Colon (tissue), 2 donors: Measurements from ENCODE around the gene DOCK1.
"Not testable (repeated sequence)": the region's sequence is repeated elsewhere in the genome, so short reads cannot be mapped to it uniquely, and the experiment has no call there.

Experiments
- FAIRE-seq: peaks from 2 replicates; lab custom pipeline; 2012; peaks lifted over from hg19 to GRCh38; lab: Jason Lieb, UNC
- donor health status: control.
- donor health status: control.

DOCK1 gene

DNA sequence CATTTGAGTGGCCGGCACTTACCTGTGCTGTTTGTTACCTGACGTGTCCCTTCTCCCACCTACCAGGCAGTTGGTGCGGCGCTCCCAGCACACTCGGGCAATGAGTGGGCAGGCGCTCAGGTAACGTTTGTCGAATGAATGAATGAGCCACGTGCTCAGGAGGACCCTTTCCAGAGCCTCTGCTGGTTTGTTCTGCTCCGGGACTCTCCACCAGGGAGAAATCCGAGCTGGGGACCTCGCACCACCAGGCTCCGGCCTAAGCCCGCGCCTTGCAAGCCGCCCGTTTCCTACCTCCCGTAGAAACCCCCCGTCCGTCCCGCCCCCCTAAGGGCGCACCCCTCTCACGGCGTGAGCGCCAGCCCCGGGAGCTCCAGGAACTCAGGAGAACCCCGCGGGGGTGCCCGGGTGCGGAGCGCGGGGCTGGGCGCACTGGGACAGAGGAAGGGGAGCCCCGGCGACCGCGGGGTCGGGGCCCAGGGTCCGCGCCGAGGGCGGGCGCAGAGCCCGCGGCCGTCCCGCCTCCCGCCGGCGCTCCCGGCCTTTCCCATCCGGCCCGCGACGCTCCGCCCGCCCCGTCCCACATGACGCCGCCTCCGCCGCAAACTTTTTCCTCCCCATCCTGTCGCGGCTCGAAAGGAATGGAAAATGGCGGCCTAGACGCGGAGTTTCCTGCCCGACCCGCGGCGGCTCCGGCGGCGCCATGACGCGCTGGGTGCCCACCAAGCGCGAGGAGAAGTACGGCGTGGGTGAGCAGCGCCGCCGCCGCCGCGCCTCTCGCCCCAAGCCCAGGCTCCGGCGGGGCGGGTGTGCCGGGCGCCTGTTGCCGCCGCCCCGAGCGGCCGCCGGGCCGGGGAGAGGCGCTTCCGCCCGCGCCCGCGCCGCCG, at the start of gene DOCK1:
Gene DOCK1, plus strand, starts transcription at position 611 of the 884 bp plus-strand sequence. Its CDS starts 90 bp downstream, at position 701.
- no peak for FAIRE-seq

DNA sequence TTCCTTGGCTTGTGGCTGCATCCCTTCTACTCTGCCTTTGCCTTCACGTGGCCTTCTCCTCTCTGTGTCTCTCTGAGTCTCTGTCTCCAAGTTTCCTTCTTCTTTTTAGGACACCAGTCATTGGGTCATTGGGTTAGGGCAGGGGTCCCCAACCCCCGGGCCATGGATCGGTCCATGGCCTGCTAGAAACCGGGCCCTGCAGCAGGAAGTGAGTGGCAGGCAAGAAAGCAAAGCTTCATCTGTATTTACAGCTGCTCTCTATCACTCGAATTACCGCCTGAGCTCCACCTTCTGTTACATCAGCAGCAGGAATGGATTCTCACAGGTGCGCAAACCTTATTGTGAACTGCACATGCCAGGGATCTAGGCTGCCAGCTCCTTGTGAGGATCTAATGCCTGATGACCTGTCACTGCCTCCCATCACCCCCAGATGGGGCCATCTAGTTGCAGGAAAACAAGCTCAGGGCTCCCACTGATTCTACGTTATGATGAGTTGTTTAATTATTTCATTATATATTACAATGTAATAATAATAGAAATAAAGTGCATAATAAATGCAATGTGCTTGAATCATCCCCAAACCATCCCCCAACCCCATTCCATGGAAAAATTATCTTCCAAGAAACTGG, 47.9 kb upstream of the DOCK1 start:
- no peak for FAIRE-seq

DNA sequence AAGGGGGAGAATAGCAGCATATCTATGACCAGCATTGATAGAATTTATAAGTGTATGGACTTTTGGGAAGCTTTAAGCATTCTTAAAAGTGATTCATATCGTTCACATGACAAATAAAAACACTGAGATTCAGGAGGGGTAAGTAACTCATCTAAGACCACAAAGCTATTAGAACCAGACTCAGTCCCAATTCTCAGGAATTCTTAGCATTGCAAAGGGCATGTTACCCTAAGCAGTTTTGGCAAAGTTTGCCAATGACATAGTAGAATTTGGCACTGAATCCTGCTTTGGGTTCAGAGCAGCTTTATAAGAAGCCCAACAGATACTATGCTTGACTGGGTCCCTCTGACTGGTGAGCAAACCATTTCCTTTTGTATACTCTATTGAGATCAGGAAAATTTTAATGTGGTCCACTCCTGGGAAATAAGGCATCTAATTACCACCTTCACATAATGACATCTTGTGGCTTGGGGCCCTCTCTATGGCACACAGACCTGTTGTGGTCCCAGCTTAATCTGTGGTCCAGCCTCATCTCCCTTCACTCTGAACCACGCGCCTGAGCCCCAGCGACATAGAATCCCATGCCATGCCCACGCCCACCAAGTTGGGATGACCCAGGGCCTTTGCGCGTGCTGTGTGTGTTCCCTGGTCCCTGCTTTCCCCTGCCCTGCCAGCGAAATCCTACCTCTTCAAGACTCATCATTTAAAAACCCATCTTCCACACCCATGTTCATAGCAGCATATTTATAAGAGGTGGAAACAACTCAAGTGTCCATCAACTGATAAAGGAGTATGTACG, 37.5 kb upstream of the DOCK1 start:
- FAIRE-seq, result no peak

DNA sequence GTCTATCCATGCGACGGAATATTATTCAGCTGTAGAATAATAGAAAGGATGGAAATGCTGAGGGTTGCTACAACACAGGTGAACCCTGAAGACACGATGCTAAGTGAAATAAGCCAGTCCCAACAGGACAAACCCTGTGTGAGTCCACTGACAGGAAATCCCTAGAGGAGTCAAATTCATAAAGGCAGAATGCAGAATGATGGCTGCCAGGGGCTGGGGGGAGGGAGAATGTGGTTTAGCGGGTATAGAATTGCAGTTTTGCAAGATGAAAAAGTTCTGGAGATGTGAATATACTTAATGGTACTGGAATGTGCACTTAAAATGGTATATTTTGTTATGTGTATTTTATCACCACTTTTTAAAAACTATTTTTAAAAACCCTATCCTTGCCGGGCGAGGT, 36.9 kb upstream of the DOCK1 start:
- FAIRE-seq, result no peak

DNA sequence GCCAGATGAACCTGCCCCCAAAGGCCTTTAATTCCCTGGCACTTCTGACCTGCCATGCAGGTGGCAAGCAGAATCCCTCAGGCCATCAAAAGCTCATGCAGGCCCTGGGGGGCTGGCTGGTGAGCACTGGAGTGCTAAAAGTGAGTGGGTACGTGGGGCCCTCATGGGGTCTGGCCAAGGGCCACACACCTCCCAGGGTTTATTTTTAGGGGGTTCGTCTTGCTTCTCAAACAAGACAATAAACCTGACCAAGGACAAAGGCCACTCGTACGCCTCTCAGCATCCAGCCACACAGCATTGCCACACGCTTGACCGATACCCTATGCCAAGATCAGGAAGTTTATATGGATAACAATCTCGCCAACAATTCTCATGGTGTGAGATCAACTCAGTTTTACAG, 33.1 kb upstream of the DOCK1 start:
- no peak for FAIRE-seq

DNA sequence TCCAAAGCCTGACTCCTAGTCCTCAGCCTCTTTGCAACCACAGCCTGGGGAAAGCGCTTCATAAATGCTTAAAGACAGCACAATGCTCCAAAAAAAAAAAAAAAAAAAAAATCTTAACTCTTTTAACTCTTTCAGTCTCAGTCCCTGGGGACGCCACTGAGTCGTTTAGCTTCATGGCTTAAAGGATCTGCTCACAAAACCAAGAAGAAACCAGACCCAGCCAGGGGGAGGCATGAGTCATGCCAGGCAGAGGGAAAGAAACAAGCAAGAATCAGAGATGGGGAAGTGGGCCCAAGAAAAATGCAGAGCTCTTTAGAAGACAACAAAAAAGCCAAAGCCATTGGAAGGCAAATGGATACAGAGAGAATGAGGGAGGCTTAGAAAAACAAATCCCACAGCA, 32.5 kb upstream of the DOCK1 start:
- no peak for FAIRE-seq

DNA sequence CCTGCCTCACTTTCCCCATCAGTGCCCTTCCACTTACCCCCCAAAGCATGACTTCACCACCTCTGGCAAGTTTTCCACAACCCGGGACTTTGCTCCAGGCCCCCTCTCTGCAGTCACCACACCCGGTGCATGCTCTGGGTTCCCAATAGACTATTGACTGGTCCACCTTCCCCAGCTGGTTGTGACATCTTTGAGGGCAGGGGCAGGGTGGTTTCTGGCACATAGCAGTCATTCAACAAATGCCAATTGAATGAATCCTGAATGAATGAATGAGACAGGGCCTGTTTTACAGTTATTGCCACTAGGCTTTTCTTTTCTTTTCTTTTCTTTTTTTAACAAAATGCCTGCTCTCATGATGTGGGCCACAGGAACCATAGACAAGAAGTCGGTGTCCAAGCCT, 28.8 kb upstream of the DOCK1 start:
- no peak for FAIRE-seq

DNA sequence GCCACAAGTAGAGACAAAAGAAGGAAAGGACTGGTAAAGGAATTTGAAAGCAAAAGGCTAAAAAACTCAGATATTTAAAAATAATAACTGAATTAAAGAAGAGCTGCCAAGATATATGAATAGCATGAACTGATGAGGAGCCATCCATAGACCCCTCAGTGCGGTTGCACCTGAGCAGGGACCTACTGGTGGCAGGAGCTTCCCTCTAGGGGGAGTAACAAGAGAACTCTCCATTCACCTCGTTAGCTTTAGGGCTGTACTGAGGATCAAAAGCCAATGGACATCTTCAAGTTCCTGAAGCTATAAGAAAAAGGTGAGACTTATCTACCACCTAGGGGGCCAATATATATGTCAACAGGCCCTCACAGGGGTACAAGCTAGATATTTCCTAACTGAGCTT, 27.8 kb upstream of the DOCK1 start:
- no peak for FAIRE-seq

DNA sequence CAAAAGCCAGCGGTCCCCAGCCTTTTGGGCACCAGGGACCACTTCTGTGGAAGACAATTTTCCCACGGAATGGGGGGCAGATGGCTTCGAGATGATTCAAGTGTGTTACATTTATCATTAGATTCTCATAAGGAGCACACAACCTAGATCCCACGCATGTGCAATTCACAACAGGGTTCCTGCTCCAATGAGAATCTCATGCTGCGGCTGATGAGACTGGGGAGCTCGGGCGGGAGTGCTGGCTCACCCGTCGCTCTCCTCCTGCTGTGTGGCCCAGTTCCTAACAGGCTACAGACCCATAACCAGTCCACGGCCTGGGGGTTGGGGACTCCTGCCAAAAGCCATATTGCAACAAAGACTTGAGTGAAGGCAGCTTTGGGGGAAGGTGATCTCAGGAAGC, 26.6 kb upstream of the DOCK1 start:
- no peak for FAIRE-seq

DNA sequence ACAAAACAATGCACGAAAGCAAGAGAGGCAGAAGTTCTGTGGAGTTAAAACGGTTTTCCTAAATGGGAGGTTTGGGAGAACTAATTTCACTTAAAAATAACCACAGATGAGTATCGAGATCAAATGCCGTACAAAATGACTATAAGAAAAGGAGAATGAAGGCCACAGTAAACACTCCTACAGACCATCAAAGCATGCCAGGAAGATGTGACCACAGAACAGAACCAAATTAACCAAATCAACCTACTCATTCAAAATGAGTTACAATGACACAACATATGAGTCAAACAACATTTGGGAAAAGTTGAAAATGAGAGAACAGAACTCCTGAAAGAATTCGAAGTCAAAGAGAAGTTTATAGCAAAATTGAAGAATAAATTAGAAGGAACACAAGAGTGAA, 24.3 kb upstream of the DOCK1 start:
- FAIRE-seq, result no peak

DNA sequence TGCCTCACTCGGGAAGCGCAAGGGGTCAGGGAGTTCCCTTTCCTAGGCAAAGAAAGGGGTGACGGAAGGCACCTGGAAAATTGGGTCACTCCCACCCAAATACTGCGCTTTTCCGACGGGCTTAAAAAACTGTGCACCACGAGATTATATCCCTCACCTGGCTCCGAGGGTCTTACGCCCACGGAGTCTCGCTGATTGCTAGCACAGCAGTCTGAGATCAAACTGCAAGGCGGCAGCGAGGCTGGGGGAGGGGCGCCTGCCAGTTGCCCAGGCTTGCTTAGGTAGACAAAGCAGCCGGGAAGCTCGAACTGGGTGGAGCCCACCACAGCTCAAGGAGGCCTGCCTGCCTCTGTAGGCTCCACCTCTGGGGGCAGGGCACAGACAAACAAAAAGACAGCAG, 23.2 kb upstream of the DOCK1 start:
- FAIRE-seq, result not testable (repeated sequence)

DNA sequence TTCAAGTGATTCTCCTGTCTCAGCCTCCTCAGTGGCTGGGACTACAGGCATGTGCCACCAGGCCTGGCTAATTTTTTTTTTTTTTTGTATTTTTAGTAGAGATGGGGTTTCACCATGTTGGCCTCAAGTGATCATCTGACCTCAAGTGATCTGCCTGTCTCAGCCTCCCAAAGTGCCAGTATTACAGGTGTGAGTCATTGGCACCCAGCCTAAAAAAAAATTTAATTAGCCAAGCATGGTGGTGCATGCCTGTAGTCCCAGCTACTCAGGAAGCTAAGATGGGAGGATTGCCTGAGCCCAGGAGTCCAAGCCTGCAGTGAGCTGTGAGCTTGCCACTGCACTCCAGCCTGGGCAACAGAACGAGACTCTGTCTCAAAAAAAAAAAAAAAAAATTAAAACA, 16.8 kb upstream of the DOCK1 start:
- not testable (repeated sequence) for FAIRE-seq

DNA sequence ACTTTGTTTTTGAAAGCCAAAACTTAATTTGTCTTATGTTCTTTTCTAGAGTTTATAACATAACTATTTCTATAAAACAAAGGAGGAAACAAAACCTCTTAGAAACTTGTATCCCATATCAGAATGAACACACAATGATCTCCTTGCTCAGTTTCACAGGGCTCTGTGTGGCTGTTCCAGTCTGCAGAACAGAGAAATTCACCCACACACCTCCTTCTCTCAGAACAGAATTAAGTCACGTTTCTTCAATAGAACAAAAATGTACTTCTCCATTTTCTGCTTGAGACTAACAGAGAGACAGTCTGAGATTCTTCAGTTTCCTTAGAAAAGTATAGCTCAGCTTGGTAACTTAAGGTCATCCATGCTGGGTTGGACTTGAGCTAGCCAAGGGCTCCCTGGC, 15.8 kb upstream of the DOCK1 start:
- no peak for FAIRE-seq

DNA sequence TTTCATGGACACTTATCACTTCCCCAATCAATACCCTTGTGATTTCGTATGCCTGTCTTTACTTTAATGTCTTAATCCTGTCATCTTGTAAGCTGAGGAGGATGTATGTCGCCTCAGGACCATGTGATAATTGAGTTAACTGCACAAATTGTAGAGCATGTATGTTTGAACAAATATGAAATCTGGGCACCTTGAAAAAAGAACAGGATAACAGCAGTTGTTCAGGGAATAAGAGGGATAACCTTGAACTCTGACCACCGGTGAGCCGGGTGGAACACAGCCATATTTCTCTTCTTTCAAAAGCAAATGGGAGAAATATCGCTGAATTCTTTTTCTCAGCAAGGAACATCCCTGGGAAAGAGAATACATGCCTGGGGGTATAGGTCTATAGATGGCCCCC, 14.4 kb upstream of the DOCK1 start:
- not testable (repeated sequence) for FAIRE-seq

DNA sequence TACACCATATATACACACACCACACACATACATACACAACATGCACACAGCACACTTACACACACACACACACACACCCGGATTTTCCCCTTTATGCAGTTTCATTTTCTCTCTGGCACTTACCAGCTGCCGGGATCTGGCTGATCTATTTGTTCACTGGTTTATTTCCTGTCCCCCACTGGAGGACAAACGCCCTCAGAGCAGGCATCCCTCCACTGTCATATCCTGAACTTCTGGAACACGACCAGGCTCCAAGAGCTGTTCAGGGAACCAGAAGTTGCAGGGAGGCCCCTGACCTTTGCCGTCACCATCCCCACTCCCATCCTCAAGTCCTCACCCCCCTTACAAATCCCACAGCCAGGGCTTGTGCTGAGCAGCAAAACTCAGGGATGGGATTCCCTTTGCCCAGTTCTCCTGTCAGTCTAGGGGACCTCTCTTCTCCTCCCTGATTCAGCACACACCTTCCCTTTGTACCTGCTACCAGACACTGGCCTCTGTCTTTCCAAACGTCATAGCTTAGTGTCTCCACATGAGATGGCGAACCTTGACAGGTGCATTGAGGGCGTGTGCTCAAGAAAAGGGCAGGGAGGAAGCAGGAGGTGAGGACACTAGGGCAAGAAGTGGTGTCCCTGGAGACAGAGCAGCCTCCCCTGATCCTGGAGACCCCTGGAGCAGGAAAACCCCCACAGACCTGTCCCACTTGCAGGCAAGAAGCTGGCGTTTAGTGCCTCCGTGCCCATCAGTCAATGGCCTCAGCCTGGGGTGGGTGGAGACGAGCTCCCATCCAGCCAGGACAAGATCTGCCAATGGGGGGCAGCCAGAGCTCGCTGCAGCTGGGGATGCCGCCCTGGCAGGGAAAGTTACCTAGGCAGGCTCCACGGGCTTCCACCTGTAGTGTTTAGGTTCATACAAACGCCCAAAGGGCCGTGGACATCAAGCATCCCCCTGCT, 12.7 kb upstream of the DOCK1 start:
- no peak for FAIRE-seq

DNA sequence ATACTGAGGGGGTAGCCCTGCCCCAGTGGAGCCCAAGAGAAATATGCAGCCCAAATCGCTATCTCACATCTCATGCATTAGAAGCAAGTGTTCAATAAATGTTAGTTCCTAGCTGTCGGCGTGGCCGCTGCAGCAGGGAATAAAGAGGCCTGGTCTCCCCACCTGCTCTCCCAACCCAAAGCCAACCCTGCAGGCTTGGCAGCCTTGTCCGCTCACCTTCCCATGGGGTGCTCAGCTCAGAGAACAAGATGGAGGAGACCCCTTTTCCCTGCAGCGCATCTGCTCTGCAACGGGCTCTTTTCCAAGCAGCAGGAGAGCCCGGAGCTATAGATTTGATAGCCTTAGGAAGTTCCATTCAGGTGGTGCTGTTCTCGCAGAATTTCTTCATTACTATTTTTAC, 12.0 kb upstream of the DOCK1 start:
- FAIRE-seq, result no peak

DNA sequence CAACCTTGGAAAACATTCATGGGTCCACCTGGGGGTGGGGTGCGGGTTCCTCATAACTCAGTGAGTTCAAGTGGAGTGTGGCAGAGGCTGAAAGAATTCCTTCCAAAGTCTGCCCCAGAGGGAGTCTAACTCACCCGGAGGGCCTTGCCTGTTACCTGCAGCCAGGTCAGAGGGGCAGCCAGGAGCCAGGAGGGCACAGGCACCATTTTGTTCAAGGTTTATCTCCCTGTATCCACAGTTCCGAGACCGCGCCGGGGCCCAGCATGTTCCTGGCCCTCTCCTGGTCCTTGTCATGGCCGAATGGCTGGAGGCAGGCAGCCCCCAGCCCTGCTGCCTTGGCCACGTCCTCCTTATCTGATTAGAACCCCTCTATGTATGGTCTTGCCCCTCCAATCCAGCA, 11.4 kb upstream of the DOCK1 start:
- no peak for FAIRE-seq

DNA sequence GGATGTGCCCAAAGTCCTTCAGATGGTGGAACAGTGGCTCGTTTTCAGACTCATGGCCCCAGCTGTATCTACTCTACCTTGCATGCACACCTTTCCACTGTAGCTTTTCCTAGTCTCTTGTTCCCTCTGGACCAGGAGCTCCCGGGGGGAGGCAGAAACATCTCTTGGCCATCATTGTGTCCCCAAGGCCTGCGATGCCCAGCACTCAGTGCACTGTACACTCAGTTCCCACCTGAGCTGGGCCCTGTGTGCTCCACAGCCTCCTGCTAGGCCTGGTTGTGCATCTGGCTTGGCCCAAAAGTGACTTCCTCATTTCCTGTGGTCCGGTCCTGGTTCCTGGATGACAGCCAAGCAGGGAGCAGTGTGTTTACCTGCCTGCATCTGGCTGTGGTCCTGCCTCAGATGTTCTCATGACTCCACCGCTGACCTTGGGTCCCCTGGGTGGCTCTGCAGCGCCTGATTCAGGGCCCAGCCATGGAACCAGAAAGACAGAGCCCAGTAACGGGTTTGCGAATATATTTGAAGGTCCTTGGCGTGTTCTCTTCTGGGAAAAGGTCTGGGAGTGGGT, 9.9 kb upstream of the DOCK1 start:
- FAIRE-seq, result no peak

DNA sequence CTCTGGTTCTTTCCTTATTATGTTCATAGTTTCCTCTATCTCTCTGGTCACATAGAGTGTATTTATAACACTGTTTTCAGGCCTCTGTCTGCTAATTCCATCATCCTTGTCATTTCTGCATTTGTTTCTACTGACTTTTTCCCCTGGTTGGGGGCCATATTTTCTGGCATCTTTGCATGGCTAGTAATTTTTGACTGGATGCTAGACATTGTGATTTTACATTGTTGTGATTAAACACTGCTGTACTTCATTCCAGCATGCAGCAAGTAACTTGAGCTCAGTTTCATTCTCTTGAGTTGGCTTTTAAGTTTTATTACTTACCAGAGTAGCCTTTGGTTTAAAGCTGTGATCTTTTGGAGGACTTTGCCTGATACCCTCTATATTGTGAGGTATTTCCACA, 6.8 kb upstream of the DOCK1 start:
- FAIRE-seq, result no peak

DNA sequence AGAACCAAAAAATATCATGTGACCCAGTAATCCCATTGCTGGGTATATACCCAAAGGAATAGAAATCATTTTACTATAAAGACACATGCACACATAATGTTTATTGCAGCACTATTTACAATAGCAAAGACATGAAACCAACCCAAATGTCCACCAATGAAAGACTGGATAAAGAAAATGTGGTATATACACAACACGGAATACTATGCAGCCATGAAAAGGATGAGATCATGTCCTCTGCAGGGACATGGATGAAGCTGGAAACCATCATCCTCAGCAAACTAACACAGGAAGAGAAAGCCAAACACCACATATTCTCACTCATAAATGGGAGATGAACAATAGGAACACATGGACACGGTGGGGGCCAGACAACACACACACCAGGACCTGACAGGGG, 5.7 kb upstream of the DOCK1 start:
- not testable (repeated sequence) for FAIRE-seq

DNA sequence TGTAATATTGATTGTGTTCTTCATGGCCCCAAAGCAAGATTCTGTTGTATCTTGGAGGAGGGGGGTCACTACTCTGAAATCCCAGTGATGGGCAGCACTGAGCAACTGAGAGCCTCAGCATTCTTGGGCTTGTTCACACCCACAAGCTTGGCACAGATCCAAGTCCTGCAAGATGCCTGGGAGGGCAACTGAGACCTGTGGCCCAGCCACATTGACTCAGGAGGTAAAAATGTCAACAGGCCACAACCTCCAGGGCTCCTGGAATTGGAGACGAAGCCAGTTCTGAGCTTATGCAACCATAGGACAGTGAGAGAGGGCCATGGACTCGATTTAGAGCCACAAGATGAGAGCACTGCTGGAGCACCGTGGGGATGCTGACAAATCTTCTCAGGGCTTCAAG, 3.1 kb upstream of the DOCK1 start:
- FAIRE-seq, result no peak
